Choroid plexus epithelial cell (primary cell): ENCODE data around the gene OBSCN.

Source experiments
- DNase-seq: peaks from one replicate; pipeline ENCODE4 v3.0.0-alpha.2; 2010; ENCODE audit warnings: low read depth
- H3K4me3 ChIP-seq: 2 replicates; pipeline ENCODE4 v1.5.1; 2011; ENCODE audit warnings: low read depth, mild to moderate bottlenecking, control low read depth, low read length, moderate library complexity
- TF ChIP-seq, protein P1 (sequence below): conservative IDR thresholded peaks from 2 replicates; pipeline ENCODE4 v1.5.1; 2011; ENCODE audit warnings: low read depth, mild to moderate bottlenecking, control low read depth, inconsistent platforms, low read length, moderate library complexity

The OBSCN gene

GRCh38 chr1:228213917-228214808 is 6.3 kb downstream of the OBSCN start:
- no peak for DNase-seq
- TF ChIP-seq, protein P1, sequence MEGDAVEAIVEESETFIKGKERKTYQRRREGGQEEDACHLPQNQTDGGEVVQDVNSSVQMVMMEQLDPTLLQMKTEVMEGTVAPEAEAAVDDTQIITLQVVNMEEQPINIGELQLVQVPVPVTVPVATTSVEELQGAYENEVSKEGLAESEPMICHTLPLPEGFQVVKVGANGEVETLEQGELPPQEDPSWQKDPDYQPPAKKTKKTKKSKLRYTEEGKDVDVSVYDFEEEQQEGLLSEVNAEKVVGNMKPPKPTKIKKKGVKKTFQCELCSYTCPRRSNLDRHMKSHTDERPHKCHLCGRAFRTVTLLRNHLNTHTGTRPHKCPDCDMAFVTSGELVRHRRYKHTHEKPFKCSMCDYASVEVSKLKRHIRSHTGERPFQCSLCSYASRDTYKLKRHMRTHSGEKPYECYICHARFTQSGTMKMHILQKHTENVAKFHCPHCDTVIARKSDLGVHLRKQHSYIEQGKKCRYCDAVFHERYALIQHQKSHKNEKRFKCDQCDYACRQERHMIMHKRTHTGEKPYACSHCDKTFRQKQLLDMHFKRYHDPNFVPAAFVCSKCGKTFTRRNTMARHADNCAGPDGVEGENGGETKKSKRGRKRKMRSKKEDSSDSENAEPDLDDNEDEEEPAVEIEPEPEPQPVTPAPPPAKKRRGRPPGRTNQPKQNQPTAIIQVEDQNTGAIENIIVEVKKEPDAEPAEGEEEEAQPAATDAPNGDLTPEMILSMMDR: no peak
- H3K4me3 ChIP-seq: peak overlapping the region; percentile 28

DNA sequence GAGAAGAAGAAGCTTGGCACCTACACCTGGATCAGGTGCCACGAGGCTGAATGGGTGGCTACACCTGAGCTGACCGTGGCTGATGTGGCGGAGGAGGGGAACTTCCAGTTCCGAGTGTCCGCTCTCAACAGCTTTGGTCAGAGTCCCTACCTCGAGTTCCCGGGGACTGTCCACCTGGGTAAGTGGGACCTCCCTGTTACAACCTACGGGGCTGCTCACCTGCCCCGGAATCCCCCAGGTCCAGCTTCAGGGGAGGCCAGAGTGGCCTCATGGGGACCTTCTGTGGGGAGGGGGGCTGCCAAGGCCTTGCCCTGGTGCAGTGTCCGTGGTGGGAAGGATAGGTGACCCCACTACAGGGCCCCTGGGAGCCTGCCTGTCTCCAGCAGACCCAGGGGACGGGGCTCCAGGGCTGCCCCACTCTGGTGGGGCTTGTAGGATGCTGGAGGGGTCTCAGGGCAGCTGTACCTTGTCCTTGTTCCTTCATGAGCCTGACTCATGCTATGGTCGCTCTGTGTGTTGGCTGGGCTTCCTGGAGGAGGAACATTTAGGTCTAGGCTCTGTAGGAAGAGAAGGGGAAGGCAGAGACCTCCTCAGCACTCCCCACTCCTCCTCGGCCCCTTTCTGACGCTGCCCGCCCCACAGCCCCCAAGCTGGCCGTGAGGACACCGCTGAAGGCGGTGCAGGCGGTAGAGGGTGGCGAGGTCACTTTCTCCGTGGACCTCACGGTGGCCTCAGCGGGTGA is 7.2 kb downstream of the OBSCN start:
- TF ChIP-seq, protein P1: no peak
- no peak overlapping the region for H3K4me3 ChIP-seq
- DNase-seq: no peak

DNA sequence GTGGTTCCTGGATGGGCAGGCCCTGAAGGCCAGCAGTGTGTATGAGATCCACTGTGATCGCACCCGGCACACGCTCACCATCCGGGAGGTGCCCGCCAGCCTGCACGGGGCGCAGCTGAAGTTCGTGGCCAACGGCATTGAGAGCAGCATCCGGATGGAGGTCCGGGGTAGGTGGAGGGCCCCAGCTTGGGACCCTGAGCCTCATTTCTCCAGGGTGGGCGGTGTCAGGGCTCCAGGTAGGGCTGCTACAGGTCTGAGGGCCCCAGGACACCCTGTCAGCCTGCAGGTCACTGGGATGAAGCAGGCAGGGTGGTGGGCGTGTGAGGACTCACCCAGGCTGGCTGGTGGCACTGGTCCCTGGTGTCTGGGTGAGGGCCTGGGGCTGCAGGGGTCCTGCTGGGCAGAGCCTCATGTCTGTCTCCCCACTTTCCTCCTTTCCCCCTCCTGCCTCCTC is 7.8 kb downstream of the OBSCN start:
- H3K4me3 ChIP-seq: no peak overlapping the region
- TF ChIP-seq, protein P1: no peak
- DNase-seq: no peak

DNA sequence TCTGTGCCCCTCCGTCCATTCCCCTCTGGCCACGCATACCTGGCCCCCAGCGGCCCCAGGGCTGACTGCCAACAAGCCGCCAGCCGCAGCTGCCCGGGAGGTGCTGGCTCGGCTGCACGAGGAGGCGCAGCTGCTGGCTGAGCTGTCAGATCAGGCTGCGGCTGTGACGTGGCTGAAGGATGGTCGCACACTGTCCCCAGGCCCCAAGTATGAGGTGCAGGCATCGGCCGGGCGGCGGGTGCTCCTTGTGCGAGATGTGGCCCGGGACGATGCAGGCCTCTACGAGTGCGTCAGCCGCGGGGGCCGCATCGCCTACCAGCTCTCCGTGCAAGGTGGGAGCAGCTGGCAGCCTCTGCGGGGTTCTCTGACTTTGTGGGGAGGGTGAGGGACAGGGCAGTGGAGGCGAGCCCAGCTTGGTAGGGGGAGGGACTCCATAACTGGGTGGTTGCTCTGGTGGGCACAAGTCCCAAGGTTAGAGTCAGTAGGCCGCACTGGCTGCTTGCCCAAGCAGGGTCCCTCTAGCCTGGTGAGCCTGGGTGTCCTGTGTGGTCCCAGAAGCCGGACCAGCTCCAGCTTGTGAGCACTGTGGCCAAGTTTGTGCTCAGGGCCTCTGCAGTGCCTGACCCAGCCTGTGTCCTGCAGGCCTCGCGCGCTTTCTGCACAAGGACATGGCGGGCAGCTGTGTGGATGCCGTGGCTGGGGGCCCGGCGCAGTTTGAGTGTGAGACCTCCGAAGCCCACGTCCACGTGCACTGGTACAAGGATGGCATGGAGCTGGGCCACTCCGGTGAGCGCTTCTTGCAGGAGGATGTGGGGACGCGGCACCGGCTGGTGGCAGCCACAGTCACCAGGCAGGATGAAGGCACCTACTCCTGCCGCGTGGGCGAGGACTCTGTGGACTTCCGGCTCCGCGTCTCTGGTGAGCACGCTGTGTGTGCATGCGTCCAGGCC is 8.8 kb downstream of the OBSCN start:
- no peak overlapping the region for H3K4me3 ChIP-seq
- TF ChIP-seq, protein P1: no peak
- DNase-seq: no peak

GRCh38 chr1:228217551-228218344 is 9.9 kb downstream of the OBSCN start:
- TF ChIP-seq, protein P1: peak; percentile 75
- peak; percentile 57 for DNase-seq
- no peak overlapping the region for H3K4me3 ChIP-seq
